Kidney capillary endothelial cell (primary cell): ENCODE data around the gene RNF44.

Experiments used
- DNase-seq: peaks from one replicate; pipeline ENCODE4 v3.0.0-alpha.2; 2018; ENCODE audit warnings: low spot score

RNF44 gene

GRCh38 chr5:176535101-176535663 is 2.0 kb downstream of the RNF44 start:
- no peak for DNase-seq

GRCh38 chr5:176534640-176535039 is 2.6 kb downstream of the RNF44 start:
- no peak for DNase-seq

- no peak for DNase-seq
Measured at GRCh38 chr5:176533894-176534611, 3.1 kb downstream of the RNF44 start.

GRCh38 chr5:176533390-176533789 is 3.8 kb downstream of the RNF44 start:
- DNase-seq = no peak

GRCh38 chr5:176532795-176533194 is 4.4 kb downstream of the RNF44 start:
- DNase-seq = no peak

GRCh38 chr5:176531902-176532493 is 5.2 kb downstream of the RNF44 start:
- DNase-seq = no peak

- no peak for DNase-seq
Measured at GRCh38 chr5:176530983-176531901, 6.0 kb downstream of the RNF44 start.

- DNase-seq = no peak
Measured at GRCh38 chr5:176530393-176530982, 6.7 kb downstream of the RNF44 start.

- DNase-seq = no peak
Measured at GRCh38 chr5:176529741-176530141, 7.5 kb downstream of the RNF44 start.

GRCh38 chr5:176529116-176529740 is 8.0 kb downstream of the RNF44 start:
- DNase-seq = no peak

- no peak for DNase-seq
Measured at GRCh38 chr5:176528761-176529115, 8.5 kb downstream of the RNF44 start.

- no peak for DNase-seq
Measured at GRCh38 chr5:176528301-176528700, 8.9 kb downstream of the RNF44 start.

- DNase-seq = no peak
Measured at GRCh38 chr5:176527246-176528222, 9.7 kb downstream of the RNF44 start.

GRCh38 chr5:176526462-176526861 is 10.7 kb downstream of the RNF44 start:
- DNase-seq = no peak

- DNase-seq = no peak
Measured at GRCh38 chr5:176525677-176526076, 11.5 kb downstream of the RNF44 start.

GRCh38 chr5:176524987-176525386 is 12.2 kb downstream of the RNF44 start:
- DNase-seq = no peak

- DNase-seq = no peak
Measured at GRCh38 chr5:176524138-176524537, 13.1 kb downstream of the RNF44 start.

GRCh38 chr5:176521699-176522263 is 15.4 kb downstream of the RNF44 start:
- DNase-seq = no peak

- no peak for DNase-seq
Measured at GRCh38 chr5:176521286-176521685, 15.9 kb downstream of the RNF44 start.
